Caco-2 (cell line): ENCODE results near the gene STAC2. TPM values are rescaled to one million over a fixed set of nuclear protein-coding genes. Genes with fewer than 3 reads are reported as not detected.

Experiments used
- BruUV-seq: library from RNA; stranded (reverse); fragments of 400-500 nt; replicated peaks from 2 replicates; lab custom pipeline; 2021; lab: Mats Ljungman, UMichigan
- CTCF ChIA-PET: fragments of 300-600 bp; sonication (Branson Sonifier 250); formaldehyde crosslinking; loops from one replicate; lab custom pipeline; 2022; ENCODE audit warnings: antibody characterized with exemption; lab: Charles Lee
- POLR2A ChIA-PET: fragments of 300-600 bp; sonication (Branson Sonifier 250); formaldehyde crosslinking; loops from one replicate; lab custom pipeline; 2022; ENCODE audit warnings: antibody characterized with exemption; lab: Charles Lee
- DNase-seq, 2 experiments: peaks; one replicate each; pipeline versions ENCODE4 v3.0.0 to v3.0.0-alpha.2; 2020 to 2022
- H3K27me3 ChIP-seq: replicated peaks from 2 replicates; pipeline ENCODE4 v1.6.0; 2011; ENCODE audit warnings: low read length; ENCODE audit not compliant: control insufficient read depth, insufficient read depth
- H3K36me3 ChIP-seq: 2 replicates; pipeline ENCODE4 v1.5.1; 2011; ENCODE audit warnings: low read length; ENCODE audit not compliant: control insufficient read depth, insufficient read depth
- H3K4me1 ChIP-seq: fragments of 250-450 bp; sonication (Bioruptor Pico); 2 replicates; pipeline ENCODE4 v1.5.1; 2020; ENCODE audit warnings: mild to moderate bottlenecking
- H3K4me3 ChIP-seq: 2 replicates; pipeline ENCODE4 v1.5.1; 2011; ENCODE audit warnings: low read depth, mild to moderate bottlenecking, control low read depth, low read length
- H3K9me3 ChIP-seq: fragments of 250-450 bp; sonication (Bioruptor Pico); 2 replicates; pipeline ENCODE4 v1.5.1; 2020; ENCODE audit warnings: mild to moderate bottlenecking, moderate library complexity
- H3K27ac Mint-ChIP-seq: one replicate; pipeline ENCODE4 v1.8.0; 2022; ENCODE audit warnings: mixed read lengths; ENCODE audit not compliant: unreplicated experiment
- H3K27me3 Mint-ChIP-seq: one replicate; pipeline ENCODE4 v1.8.0; 2022; ENCODE audit warnings: mixed read lengths; ENCODE audit not compliant: insufficient read depth, unreplicated experiment
- H3K36me3 Mint-ChIP-seq: one replicate; pipeline ENCODE4 v1.8.0; 2022; ENCODE audit warnings: mild to moderate bottlenecking, mixed read lengths; ENCODE audit not compliant: insufficient read depth, unreplicated experiment
- H3K4me1 Mint-ChIP-seq: one replicate; pipeline ENCODE4 v1.8.0; 2022; ENCODE audit warnings: low read depth, mixed read lengths; ENCODE audit not compliant: unreplicated experiment
- H3K4me3 Mint-ChIP-seq: one replicate; pipeline ENCODE4 v1.8.0; 2022; ENCODE audit warnings: mild to moderate bottlenecking, moderate library complexity, mixed read lengths; ENCODE audit not compliant: unreplicated experiment
- H3K9me3 Mint-ChIP-seq: one replicate; pipeline ENCODE4 v1.8.0; 2022; ENCODE audit warnings: mixed read lengths; ENCODE audit not compliant: unreplicated experiment
- intact Hi-C: fragments of 100-400 bp; cut with micrococcal nuclease; formaldehyde crosslinking; loops from one replicate; pipeline ENCODE4 v1.10.0; 2022; ENCODE audit not compliant: unreplicated experiment
- total RNA-seq: library from RNA; stranded (reverse); gene quantifications from 2 replicates; pipeline ENCODE4 v1.2.3, GENCODE V29; 2022
- TF ChIP-seq, protein P1 (sequence below), 2 experiments: fragments of 200-600 bp in 1 of 2; IDR thresholded peaks; 1 replicate in 1 of 2; 2 replicates in 1 of 2; pipeline versions ENCODE4 v1.5.1 to v1.8.0; 2011 to 2022; ENCODE audit warnings: antibody characterized with exemption in 1 of 2, control low read depth in 1 of 2, inconsistent platforms in 1 of 2, low read depth in 1 of 2, low read length in 1 of 2, mild to moderate bottlenecking in 1 of 2, moderate library complexity in 1 of 2; ENCODE audit not compliant: insufficient read depth in 1 of 2, severe bottlenecking in 1 of 2, unreplicated experiment in 1 of 2

Gene STAC2
- total RNA-seq, 1 experiment from 2014 or later: 0.09 TPM

DNA sequence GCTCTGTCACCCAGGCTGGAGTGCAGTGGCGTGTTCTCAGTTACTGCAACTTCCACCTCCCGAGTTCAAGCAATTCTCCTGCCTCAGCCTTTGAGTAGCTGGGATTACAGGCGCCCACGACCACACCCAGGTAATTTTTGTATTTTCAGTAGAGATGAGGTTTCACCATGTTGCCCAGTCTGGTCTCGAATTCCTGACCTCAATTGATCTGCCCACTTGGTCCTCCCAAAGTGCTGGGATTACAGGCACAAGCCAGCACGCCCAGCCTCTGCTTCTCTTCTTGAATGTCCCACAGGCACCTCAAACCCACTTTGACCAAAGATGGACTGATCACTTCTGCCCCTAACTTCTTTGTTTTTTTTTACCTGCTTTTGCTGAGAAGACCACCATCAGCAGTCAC is 55.2 kb downstream of the STAC2 start:
- Mint-ChIP-seq H3K4me1 (peaks cover 17% of the 10 kb centered on the region), H3K27ac (no peak overlapping the region), H3K27me3 (no peaks in the 10 kb centered on the region), H3K4me3 (no peak overlapping the region), H3K36me3 (peaks cover 7% of the 10 kb centered on the region), H3K9me3 (no peaks in the 10 kb centered on the region)
- no peak for DNase-seq
- TF ChIP-seq, protein P1, sequence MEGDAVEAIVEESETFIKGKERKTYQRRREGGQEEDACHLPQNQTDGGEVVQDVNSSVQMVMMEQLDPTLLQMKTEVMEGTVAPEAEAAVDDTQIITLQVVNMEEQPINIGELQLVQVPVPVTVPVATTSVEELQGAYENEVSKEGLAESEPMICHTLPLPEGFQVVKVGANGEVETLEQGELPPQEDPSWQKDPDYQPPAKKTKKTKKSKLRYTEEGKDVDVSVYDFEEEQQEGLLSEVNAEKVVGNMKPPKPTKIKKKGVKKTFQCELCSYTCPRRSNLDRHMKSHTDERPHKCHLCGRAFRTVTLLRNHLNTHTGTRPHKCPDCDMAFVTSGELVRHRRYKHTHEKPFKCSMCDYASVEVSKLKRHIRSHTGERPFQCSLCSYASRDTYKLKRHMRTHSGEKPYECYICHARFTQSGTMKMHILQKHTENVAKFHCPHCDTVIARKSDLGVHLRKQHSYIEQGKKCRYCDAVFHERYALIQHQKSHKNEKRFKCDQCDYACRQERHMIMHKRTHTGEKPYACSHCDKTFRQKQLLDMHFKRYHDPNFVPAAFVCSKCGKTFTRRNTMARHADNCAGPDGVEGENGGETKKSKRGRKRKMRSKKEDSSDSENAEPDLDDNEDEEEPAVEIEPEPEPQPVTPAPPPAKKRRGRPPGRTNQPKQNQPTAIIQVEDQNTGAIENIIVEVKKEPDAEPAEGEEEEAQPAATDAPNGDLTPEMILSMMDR (IDR thresholded peaks at IDR 0.05; ENCODE audit: insufficient read depth in 1 of 2, low read depth in 1 of 2, low read length in 1 of 2, severe bottlenecking in 1 of 2, unreplicated experiment in 1 of 2): no peak
- CTCF ChIA-PET: interaction anchor here (0.7 to 1.1 kb wide), 3 partner anchors 18 to 188 kb away, joined by 3 to 4 read pairs (median 4); partner anchors contain the start of gene RPL19
- BruUV-seq: no TSS peak
- Histone ChIP-seq H3K4me3 (no peak overlapping the region), H3K27me3 (no peaks in the 10 kb centered on the region), H3K36me3 (no peaks in the 10 kb centered on the region), H3K9me3 (no peaks in the 10 kb centered on the region), H3K4me1 (peaks cover 15% of the 10 kb centered on the region)
- POLR2A ChIA-PET: interaction anchor here (0.7 kb wide), 2 partner anchors 35 to 80 kb away, joined by 8 read pairs; no protein-coding TSS in a partner anchor
- intact Hi-C loops: no loop called here

DNA sequence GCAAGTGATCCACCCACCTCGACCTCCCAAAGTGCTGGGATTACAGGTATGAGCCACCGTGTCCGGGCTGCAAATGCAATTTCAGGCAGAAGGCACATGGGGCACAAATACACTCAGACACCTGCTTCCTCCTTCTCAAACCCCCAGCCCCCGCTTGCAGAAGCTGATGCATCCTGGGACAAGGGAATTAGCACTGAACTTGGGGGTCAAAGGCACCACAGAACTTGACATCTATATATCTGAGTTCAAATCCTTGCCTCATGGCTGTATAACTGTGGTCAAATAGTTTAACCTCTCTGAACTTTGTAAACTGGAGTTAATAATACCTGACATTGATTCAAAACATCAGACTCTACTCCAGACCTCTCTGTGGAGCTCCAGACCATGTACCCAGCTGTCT is 55.6 kb downstream of the STAC2 start:
- TF ChIP-seq, protein P1 (IDR thresholded peaks at IDR 0.05; ENCODE audit: insufficient read depth in 1 of 2, low read depth in 1 of 2, low read length in 1 of 2, severe bottlenecking in 1 of 2, unreplicated experiment in 1 of 2): no peak
- ChIA-PET POLR2A (interaction anchor here (0.7 kb wide), 2 partner anchors 36 to 80 kb away, joined by 8 read pairs; no protein-coding TSS in a partner anchor), CTCF (interaction anchor here (0.7 to 1.1 kb wide), 2 partner anchors 17 to 187 kb away, joined by 3 to 4 read pairs; no protein-coding TSS in a partner anchor)
- peaks cover 17% of the 10 kb centered on the region for H3K4me1 Mint-ChIP-seq
- H3K4me3 Mint-ChIP-seq: no peak overlapping the region
- no peaks in the 10 kb centered on the region for H3K27me3 Mint-ChIP-seq
- BruUV-seq: no TSS peak
- peaks cover 7% of the 10 kb centered on the region for H3K36me3 Mint-ChIP-seq
- DNase-seq: no peak
- Histone ChIP-seq H3K36me3 (no peaks in the 10 kb centered on the region), H3K27me3 (no peaks in the 10 kb centered on the region), H3K4me1 (peaks cover 16% of the 10 kb centered on the region), H3K4me3 (no peak overlapping the region), H3K9me3 (no peaks in the 10 kb centered on the region)
- no peak overlapping the region for H3K27ac Mint-ChIP-seq
- intact Hi-C loops: no loop called here
- H3K9me3 Mint-ChIP-seq: no peaks in the 10 kb centered on the region

DNA sequence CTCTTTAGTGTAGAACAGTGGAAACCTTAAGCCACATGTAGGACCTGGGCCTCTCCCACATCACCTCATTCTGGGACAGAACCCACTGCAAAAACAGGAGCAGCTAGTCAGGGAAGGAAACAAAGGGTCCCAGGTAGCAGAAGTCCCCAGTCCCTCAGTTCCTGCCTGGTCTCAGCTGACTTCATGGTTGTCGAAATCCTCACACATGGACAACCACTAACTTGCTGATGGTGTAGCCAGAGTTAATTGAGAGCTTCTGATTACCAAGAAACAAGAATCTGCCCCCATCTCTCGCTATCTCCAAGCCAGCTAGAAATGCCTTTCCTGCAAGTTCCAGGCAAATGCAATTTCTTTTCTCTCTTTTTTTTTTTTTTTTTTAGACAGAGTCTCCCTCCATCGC is 56.2 kb downstream of the STAC2 start:
- no peaks in the 10 kb centered on the region for H3K36me3 ChIP-seq
- CTCF ChIA-PET: interaction anchor here (0.7 to 1.1 kb wide), 2 partner anchors 16 to 187 kb away, joined by 4 read pairs; no protein-coding TSS in a partner anchor
- Mint-ChIP-seq H3K9me3 (no peaks in the 10 kb centered on the region), H3K36me3 (peaks cover 7% of the 10 kb centered on the region), H3K4me3 (no peak overlapping the region), H3K27me3 (no peaks in the 10 kb centered on the region), H3K4me1 (peaks cover 21% of the 10 kb centered on the region), H3K27ac (no peak overlapping the region)
- intact Hi-C loops: no loop called here
- no peak overlapping the region for H3K4me3 ChIP-seq
- H3K9me3 ChIP-seq: no peaks in the 10 kb centered on the region
- POLR2A ChIA-PET: interaction anchor here (0.6 kb wide), 1 partner anchor 16 kb away, joined by 3 read pairs; no protein-coding TSS in a partner anchor
- DNase-seq: no peak
- TF ChIP-seq, protein P1 (IDR thresholded peaks at IDR 0.05; ENCODE audit: insufficient read depth in 1 of 2, low read depth in 1 of 2, low read length in 1 of 2, severe bottlenecking in 1 of 2, unreplicated experiment in 1 of 2): no peak
- H3K4me1 ChIP-seq: peaks cover 16% of the 10 kb centered on the region
- BruUV-seq: no TSS peak
- no peaks in the 10 kb centered on the region for H3K27me3 ChIP-seq
